ENCODE measurements around the gene ABHD17A. TPM values are rescaled to one million over a fixed set of nuclear protein-coding genes. Genes with fewer than 3 reads are reported as not detected.

Gene ABHD17A
- total RNA-seq, 3 donors from 2014 or later = 62.4 to 81.3 (median 76.0) TPM

DNA sequence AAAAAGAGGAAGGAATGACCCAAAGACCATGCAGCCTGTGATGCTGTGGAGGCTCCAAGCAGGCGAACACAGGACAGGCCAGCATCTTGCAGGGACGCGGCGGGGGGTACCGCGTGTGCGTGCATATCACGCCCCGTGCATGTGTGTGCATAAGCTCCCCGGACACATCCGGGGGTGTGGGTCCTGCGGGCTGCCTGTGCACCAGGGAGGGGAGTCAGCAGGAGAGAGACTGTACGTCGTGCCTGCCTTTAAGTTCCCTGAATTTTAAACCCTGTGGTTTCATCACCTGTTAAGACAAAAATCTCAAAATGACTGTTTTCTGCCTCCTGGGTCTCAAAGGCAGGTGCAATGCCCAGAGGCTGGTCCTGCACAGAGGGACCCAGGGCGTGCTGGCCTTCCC lies 36.5 kb upstream of the ABHD17A start:
- H3K36me3 ChIP-seq = no peaks in the 10 kb centered on the region

GRCh38 chr19:1921326-1921725 lies 36.0 kb upstream of the ABHD17A start:
- intact Hi-C loops (cut with DNase I; ENCODE audit: low total_unique reads) = no loop called here
- TF ChIP-seq POLR2A (IDR thresholded peaks at IDR 0.05) = no peak
- no peak for TF ChIP-seq POLR2AphosphoS5 (IDR thresholded peaks at IDR 0.05)
- no peak for TF ChIP-seq CTCF (IDR thresholded peaks at IDR 0.05)
- no peak for DNase-seq (ENCODE audit: low spot score in 2 of 2)
- Histone ChIP-seq H3K9me3 (no peaks in the 10 kb centered on the region), H3K4me3 (no peak overlapping the region), H3K4me1 (no peaks in the 10 kb centered on the region), H3K27ac (no peak overlapping the region), H3K27me3 (no peaks in the 10 kb centered on the region), H3K36me3 (no peaks in the 10 kb centered on the region)

More for the DNA sequence above, 36.5 kb upstream of the ABHD17A start:
- Histone ChIP-seq H3K4me1 (no peaks in the 10 kb centered on the region), H3K9me3 (no peaks in the 10 kb centered on the region), H3K27ac (no peak overlapping the region), H3K27me3 (no peaks in the 10 kb centered on the region), H3K4me3 (no peak overlapping the region)
- no peak for DNase-seq (ENCODE audit: low spot score in 2 of 2)
- intact Hi-C loops (cut with DNase I; ENCODE audit: low total_unique reads) = no loop called here
- TF ChIP-seq CTCF (IDR thresholded peaks at IDR 0.05) (no peak), POLR2A (IDR thresholded peaks at IDR 0.05) (no peak), POLR2AphosphoS5 (IDR thresholded peaks at IDR 0.05) (no peak)

DNA sequence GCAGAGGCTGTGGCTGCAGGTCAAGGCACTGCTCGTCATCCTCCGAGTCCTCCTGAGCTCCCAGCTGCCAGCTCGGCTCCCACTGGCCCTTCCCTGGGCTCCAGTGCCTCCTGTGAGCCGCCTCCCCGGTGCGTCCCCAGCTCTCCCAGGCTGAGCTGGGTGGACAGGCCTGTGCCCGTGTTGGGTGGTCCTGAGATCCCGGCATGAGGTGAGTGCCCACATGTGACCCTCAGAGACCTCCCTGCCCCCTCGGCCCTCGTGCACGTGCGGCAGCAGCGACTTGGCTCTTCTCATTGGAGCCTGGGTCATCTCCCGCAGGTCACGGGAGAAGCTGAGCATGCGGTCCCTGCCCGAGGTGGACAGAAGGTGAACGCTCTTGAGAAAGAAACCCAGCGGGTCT lies 35.3 kb upstream of the ABHD17A start:
- no peaks in the 10 kb centered on the region for H3K27me3 ChIP-seq
- no peak overlapping the region for H3K4me3 ChIP-seq
- no peaks in the 10 kb centered on the region for H3K4me1 ChIP-seq
- no peaks in the 10 kb centered on the region for H3K9me3 ChIP-seq
- TF ChIP-seq POLR2AphosphoS5 (IDR thresholded peaks at IDR 0.05) = no peak
- no peak overlapping the region for H3K27ac ChIP-seq
- H3K36me3 ChIP-seq = no peaks in the 10 kb centered on the region
- intact Hi-C loops (cut with DNase I; ENCODE audit: low total_unique reads) = no loop called here
- DNase-seq (ENCODE audit: low spot score in 2 of 2) = no peak

GRCh38 chr19:1918975-1919374 lies 33.7 kb upstream of the ABHD17A start:
- DNase-seq (ENCODE audit: low spot score in 2 of 2) = no peak
- Histone ChIP-seq H3K36me3 (no peaks in the 10 kb centered on the region), H3K9me3 (no peaks in the 10 kb centered on the region), H3K4me1 (peaks cover 0 to under 1% of the 10 kb centered on the region in 2 donors), H3K4me3 (no peak overlapping the region), H3K27ac (no peak overlapping the region), H3K27me3 (no peaks in the 10 kb centered on the region)
- no peak for TF ChIP-seq POLR2A (IDR thresholded peaks at IDR 0.05)
- no peak for TF ChIP-seq POLR2AphosphoS5 (IDR thresholded peaks at IDR 0.05)
- no peak for TF ChIP-seq CTCF (IDR thresholded peaks at IDR 0.05)
- intact Hi-C loops (cut with DNase I; ENCODE audit: low total_unique reads) = no loop called here

- intact Hi-C loops (cut with DNase I; ENCODE audit: low total_unique reads) = no loop called here
- no peak for DNase-seq (ENCODE audit: low spot score in 2 of 2)
Measured at GRCh38 chr19:1917926-1918325, 32.6 kb upstream of the ABHD17A start.

More at GRCh38 chr19:1917926-1918325, 32.6 kb upstream of the ABHD17A start:
- H3K4me3 ChIP-seq = no peak overlapping the region
- H3K36me3 ChIP-seq = no peaks in the 10 kb centered on the region
- no peaks in the 10 kb centered on the region for H3K27me3 ChIP-seq
- H3K27ac ChIP-seq = no peak overlapping the region
- H3K9me3 ChIP-seq = no peaks in the 10 kb centered on the region
- TF ChIP-seq POLR2AphosphoS5 (IDR thresholded peaks at IDR 0.05) = no peak
- TF ChIP-seq POLR2A (IDR thresholded peaks at IDR 0.05) = no peak
- TF ChIP-seq CTCF (IDR thresholded peaks at IDR 0.05) = no peak
- H3K4me1 ChIP-seq = peaks cover 0 to 7% of the 10 kb centered on the region in 2 donors
